ENCODE measurements around the gene HRAS.

The HRAS gene

DNA sequence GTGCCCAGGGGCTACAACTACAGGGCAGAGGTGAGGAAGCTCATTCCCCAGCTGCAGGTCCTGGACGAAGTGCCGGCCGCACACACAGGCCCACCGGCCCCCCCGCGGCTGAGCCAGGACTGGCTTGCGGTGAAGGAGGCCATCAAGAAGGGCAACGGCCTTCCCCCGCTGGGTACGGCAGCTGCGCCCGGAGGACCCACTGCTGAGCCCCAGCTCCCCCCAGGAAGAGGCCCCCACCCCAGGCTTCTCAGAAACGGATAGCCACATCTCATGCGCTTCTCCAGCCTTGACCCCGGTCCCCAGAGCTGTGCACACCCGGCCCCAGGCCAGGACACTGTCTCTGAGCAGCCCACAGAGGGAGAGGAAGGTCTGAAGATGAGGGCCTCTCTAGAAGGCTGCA is 15.8 kb upstream of the HRAS start:
- no peaks in the 10 kb centered on the region for H3K9me3 Mint-ChIP-seq
- no peaks in the 10 kb centered on the region for H3K4me1 Mint-ChIP-seq
- no peak for ATAC-seq
- DNase-seq, result no peak
- H3K4me3 Mint-ChIP-seq, result no peak overlapping the region
- H3K27me3 Mint-ChIP-seq, result no peaks in the 10 kb centered on the region
- H3K27ac Mint-ChIP-seq, result no peak overlapping the region
- H3K36me3 Mint-ChIP-seq (ENCODE audit: low read depth), result no peaks in the 10 kb centered on the region

DNA sequence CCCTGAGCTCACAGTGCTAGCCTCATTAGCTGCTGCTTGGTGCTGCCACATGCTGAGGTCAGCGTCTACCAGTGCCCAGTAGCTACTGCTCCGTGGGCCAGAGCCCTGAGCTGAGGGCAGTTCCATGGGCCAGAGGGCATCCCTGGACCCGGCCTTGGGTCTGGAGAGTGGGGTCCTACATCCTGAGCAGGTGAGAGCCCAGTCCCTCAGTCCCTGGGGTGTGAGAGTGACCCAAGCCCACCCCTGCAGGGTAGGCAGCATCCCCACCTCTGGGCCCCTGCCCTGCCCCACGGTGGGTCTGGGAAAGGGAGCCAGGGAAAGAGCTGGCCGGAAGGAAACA is 15.3 kb upstream of the HRAS start:
- Mint-ChIP-seq H3K4me1 (no peaks in the 10 kb centered on the region), H3K4me3 (no peak overlapping the region), H3K27me3 (no peaks in the 10 kb centered on the region), H3K27ac (no peak overlapping the region), H3K9me3 (no peaks in the 10 kb centered on the region), H3K36me3 (ENCODE audit: low read depth) (no peaks in the 10 kb centered on the region)
- no peak for DNase-seq
- ATAC-seq, result no peak

DNA sequence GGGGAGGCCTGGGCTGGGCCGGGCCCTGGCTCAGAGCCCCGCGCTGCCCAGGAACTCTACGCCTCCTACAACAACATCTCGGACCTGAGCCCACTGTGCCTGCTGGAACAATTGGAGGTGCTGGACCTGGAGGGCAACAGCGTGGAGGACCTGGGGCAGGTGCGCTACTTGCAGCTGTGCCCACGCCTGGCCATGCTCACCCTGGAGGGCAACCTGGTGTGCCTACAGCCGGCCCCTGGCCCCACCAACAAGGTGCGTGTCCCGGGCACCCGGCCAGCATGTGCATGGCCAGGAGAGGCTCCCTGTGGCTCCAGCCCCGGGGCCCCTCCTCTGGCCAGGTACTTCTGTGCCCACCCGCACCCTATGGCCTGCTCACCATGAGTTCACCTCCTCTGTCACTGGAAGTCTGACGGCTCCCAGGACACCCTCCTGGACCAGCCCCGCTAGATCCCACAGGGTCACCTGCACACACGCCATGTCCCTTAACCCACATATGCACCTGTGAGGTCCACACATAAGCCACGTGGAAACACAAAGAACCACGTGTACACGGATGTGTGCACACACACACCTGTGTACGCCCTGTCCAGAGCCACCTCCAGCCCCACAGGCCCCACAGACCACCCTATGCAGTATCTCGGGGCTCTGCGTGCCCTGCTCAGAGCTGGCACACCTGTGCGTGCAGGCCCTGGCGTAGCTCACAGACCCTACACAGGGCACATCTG is 14.8 kb upstream of the HRAS start:
- ATAC-seq, result no peak
- no peak overlapping the region for H3K4me3 Mint-ChIP-seq
- no peak overlapping the region for H3K27ac Mint-ChIP-seq
- H3K9me3 Mint-ChIP-seq, result no peaks in the 10 kb centered on the region
- no peak for DNase-seq
- no peaks in the 10 kb centered on the region for H3K27me3 Mint-ChIP-seq
- H3K4me1 Mint-ChIP-seq, result no peaks in the 10 kb centered on the region
- no peaks in the 10 kb centered on the region for H3K36me3 Mint-ChIP-seq (ENCODE audit: low read depth)

DNA sequence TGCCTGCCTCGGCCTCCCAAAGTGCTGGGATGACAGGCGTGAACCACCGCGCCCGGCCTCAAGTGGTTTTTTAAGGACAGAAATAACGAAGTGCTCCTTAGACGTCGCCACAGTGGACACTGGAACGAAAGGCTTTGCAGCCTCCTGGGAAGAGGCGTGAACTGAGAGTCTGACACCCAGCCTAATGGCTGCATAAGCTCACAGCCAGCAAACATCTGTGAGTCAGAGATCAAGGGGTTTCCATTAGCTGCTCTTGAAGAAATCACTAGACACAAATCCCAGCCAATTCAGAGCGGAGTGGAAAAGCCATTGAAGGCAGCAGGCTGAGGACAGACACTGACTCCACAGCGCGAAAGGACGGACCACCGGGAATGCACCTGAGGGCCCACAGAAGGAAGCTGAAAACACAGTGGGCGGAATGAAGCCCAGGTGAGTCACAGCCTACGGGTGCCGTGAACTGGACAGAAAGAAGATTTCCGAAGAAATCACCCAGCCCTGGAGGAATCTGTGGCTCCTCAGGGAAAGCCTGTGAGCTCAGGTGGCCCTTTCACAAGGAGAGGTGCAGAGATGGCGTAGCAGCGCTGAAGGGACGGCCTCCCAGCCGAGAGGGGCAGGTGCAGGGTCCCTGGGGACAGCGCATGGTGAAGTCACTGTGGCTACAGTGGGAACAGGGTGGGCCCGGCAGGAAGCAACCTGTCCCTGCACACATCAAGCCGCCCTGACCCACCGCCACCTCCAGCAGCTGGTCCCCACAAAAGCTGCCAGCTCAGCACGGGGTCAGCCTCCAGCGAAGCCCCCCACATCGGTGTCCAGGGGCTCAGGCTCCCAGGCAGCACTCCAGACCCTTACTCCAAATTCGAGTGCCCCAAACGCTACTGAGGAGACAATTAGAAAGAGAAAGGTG is 13.6 kb upstream of the HRAS start:
- no peaks in the 10 kb centered on the region for H3K4me1 Mint-ChIP-seq
- H3K4me3 Mint-ChIP-seq, result no peak overlapping the region
- no peak for DNase-seq
- H3K36me3 Mint-ChIP-seq (ENCODE audit: low read depth), result no peaks in the 10 kb centered on the region
- no peaks in the 10 kb centered on the region for H3K27me3 Mint-ChIP-seq
- no peak overlapping the region for H3K27ac Mint-ChIP-seq
- no peak for ATAC-seq
- no peaks in the 10 kb centered on the region for H3K9me3 Mint-ChIP-seq

DNA sequence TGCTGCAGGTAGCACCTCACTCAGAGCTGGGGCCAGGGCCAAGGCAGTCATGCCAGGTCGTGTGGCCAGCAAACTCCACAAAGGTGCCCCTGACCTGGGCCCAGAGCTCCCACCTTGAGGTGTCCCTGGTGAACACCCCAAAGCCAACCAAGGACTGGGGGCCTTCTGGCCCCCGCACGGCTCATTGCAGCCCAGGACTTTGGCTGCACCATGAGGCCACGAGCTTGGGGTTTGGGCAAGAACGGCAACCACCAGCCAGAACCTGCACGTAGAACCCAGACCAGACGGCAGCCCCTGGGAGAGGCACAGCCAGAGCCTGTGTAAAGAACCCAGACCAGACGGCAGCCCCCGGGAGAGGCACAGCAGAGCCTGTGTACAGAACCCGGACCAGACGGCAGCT is 9.8 kb upstream of the HRAS start:
- DNase-seq (no peak), ATAC-seq (no peak)
- Mint-ChIP-seq H3K9me3 (no peaks in the 10 kb centered on the region), H3K4me3 (no peak overlapping the region), H3K27me3 (no peaks in the 10 kb centered on the region), H3K36me3 (ENCODE audit: low read depth) (no peaks in the 10 kb centered on the region), H3K4me1 (no peaks in the 10 kb centered on the region), H3K27ac (no peak overlapping the region)

DNA sequence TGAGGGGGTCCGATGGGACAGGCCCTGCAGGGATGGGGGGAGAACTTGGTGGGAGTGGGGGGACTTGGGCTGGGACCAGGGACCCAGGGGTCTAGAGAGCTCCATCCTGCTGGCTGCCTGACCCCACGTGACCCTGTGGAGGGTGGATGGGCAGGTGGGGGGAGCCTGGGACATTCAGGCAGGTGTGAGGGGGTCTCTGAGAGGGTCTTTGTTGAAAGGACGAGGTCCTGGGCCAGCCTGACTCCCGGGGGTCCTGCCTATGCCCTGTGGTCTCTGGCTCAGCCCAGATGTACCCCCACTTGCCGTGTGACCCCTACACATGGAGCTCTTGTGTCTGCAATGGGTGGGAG is 9.4 kb upstream of the HRAS start:
- no peak overlapping the region for H3K4me3 Mint-ChIP-seq
- DNase-seq (no peak), ATAC-seq (no peak)
- no peaks in the 10 kb centered on the region for H3K27me3 Mint-ChIP-seq
- no peaks in the 10 kb centered on the region for H3K36me3 Mint-ChIP-seq (ENCODE audit: low read depth)
- H3K27ac Mint-ChIP-seq, result no peak overlapping the region
- no peaks in the 10 kb centered on the region for H3K9me3 Mint-ChIP-seq
- H3K4me1 Mint-ChIP-seq, result no peaks in the 10 kb centered on the region

DNA sequence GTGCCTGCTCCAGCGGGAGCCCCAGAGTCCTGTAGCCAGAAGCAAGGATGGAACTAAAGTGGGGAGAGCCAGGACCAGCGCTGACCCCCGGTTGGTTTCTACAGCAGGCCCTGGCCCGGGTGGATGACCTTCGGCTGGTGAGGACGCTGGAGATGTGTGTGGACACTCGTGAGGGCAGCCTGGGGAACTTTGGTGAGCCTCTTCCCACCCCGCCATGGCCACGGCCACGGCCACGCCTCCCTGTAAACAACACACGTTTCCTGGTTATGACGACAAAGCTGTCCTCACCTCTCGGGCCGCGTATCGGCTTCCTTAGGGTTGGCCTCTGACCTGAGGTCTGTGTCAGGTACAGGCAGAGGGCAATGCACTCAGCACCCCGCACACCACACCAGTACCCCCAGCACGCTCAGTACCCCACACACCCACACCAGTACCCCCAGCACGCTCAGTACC is 6.1 kb upstream of the HRAS start:
- no peak overlapping the region for H3K4me3 Mint-ChIP-seq
- H3K4me1 Mint-ChIP-seq, result peaks cover 13% of the 10 kb centered on the region
- H3K36me3 Mint-ChIP-seq (ENCODE audit: low read depth), result no peaks in the 10 kb centered on the region
- H3K27ac Mint-ChIP-seq, result no peak overlapping the region
- DNase-seq (no peak), ATAC-seq (no peak)
- H3K9me3 Mint-ChIP-seq, result no peaks in the 10 kb centered on the region
- H3K27me3 Mint-ChIP-seq, result no peaks in the 10 kb centered on the region

DNA sequence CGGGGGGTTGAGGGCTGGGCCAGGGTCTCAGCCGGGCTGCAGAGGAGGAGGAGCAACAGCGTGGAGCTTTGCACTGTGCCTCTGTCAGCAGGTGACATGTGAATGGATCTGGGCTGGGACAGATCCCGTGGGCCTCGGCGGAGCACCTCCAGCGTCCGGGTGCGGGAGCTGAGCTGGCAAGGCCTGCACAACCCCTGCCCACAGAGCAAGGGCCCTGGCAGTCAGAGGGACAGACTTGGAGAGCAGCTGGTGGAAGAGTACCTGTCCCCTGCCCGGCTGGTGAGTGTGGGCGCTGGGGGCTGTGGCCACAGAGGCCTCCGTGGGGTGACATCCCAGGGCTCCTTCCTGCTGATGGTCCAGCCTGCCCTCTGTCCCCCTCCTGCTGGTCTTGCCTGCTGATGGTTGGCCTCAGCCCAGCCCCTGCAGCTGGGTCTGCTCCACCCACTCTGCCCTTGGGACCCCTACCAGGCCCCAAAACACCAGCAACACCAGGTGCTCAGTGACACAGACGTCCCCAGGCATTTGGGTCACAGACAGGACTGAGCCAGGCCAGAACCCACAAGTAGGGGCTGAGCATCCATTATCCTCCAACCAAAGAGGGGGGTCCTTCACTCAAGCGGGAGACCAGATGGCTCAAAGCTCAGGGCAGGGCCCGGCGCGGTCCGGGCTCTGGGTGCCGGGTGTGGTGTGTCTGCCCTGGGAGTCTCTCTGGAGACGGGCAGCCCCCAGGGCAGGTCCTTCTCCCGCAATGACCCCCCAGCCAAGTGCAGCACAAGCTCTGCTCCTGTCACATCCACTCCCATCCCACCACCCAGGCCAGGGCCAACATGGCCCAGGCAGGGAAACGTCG is 5.4 kb upstream of the HRAS start:
- ATAC-seq, result no peak
- peaks cover 17% of the 10 kb centered on the region for H3K4me1 Mint-ChIP-seq
- H3K27ac Mint-ChIP-seq, result no peak overlapping the region
- H3K9me3 Mint-ChIP-seq, result no peaks in the 10 kb centered on the region
- no peaks in the 10 kb centered on the region for H3K27me3 Mint-ChIP-seq
- no peaks in the 10 kb centered on the region for H3K36me3 Mint-ChIP-seq (ENCODE audit: low read depth)
- no peak overlapping the region for H3K4me3 Mint-ChIP-seq
- no peak for DNase-seq

DNA sequence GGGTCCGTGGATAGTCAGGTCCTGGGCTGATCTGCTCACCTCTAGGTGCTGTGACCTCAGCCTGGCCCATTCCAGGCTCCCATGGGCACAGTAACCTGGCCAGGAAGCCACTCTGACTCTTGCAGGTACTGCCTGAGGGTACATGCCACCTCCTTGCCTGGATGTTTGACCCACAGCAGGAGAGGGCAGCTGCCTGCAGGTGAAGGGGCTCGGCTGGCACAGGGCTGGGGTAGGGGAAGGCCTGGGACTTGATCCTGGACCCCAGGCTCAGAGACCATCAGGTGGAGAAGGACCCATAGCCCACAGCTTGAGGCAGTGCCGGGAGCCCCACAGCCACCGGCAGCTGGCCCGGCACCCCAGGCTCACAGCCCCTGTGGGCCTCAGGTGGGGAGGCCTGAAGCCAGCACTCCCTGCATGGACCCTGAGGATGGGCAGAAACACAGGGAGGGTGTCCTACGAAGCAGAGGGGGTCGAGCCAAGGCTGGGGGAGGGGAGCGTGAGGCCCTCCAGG is 4.7 kb upstream of the HRAS start:
- Mint-ChIP-seq H3K27me3 (no peaks in the 10 kb centered on the region), H3K27ac (no peak overlapping the region), H3K9me3 (no peaks in the 10 kb centered on the region), H3K4me3 (no peak overlapping the region), H3K36me3 (ENCODE audit: low read depth) (no peaks in the 10 kb centered on the region), H3K4me1 (peaks cover 17% of the 10 kb centered on the region)
- DNase-seq (no peak), ATAC-seq (no peak)

DNA sequence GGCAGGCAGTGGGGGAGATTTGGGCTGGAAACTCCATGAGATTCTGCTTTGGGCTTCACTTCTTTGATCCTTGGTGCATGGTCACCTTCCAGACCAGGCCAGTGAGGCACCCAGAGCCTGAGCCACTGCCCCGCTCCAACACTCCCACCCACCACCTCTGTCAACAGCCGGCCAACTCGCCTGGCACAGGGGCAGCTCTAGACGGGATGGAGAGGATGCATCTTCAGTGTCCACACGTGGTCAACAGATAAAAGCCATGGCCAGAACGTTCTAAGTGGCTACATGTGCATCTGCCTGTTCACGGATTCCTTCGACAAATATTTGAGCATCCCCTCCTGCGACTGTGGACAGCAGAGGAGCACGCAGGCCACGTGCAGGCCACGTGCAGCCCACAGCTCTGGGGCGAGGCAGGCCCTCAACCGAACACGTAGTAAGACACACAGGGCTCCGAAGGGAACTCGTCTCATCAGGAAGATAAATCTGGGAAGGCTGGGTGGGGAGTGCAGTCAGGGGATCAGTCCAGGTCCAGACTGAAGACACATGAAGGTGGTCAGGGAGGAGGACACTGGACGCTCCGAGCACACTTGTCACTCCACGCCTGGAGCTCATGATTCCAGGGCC is 3.2 kb upstream of the HRAS start:
- no peak for ATAC-seq
- no peak overlapping the region for H3K27ac Mint-ChIP-seq
- H3K4me3 Mint-ChIP-seq, result peak overlapping the region; percentile 61
- no peaks in the 10 kb centered on the region for H3K36me3 Mint-ChIP-seq (ENCODE audit: low read depth)
- no peaks in the 10 kb centered on the region for H3K27me3 Mint-ChIP-seq
- peaks cover 17% of the 10 kb centered on the region for H3K4me1 Mint-ChIP-seq
- H3K9me3 Mint-ChIP-seq, result no peaks in the 10 kb centered on the region
- DNase-seq, result no peak

DNA sequence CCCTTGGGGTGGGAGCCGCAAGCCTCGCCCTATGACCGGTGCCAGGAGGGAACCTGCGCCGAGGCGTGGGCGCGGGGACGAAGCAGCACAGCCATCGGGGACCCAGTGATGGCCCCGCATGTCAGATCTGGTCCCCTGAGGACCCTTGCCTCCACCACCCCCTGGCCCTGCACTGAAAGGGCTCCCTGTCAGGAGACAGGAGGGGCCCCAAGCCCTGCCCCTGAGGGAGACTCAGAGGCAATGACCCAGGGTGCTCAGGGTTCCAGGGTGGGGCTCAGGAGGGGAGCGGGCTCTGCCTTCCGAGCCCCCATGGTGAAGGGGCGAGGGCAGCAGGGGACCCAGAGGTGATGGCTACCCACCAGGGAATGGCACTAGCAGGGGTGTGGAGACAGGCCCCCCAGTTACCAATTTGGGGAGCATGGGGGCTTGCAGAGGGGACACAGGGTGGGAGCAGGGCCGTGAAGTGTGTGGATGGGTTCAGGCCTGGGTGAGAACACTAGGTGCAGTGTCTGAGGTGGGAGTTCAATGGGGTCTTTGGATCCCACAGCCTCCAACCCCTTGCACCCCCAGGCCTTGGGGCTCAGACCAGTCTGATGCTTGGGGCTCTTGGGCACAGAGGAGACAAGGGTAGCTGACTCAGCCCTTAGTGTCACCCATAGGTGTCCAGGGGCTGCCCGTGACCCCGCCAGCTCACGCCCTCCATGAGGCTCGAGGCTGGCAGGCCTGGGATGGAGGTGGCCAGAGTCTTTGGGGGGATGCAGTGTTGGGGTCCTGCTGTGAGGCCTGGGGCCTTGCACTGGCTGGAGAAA is 2.5 kb upstream of the HRAS start:
- H3K9me3 Mint-ChIP-seq, result no peaks in the 10 kb centered on the region
- no peaks in the 10 kb centered on the region for H3K36me3 Mint-ChIP-seq (ENCODE audit: low read depth)
- ATAC-seq (no peak), DNase-seq (no peak)
- H3K27me3 Mint-ChIP-seq, result no peaks in the 10 kb centered on the region
- peaks cover 17% of the 10 kb centered on the region for H3K4me1 Mint-ChIP-seq
- H3K4me3 Mint-ChIP-seq, result peak overlapping the region; percentile 90
- H3K27ac Mint-ChIP-seq, result peak overlapping the region; percentile 69

DNA sequence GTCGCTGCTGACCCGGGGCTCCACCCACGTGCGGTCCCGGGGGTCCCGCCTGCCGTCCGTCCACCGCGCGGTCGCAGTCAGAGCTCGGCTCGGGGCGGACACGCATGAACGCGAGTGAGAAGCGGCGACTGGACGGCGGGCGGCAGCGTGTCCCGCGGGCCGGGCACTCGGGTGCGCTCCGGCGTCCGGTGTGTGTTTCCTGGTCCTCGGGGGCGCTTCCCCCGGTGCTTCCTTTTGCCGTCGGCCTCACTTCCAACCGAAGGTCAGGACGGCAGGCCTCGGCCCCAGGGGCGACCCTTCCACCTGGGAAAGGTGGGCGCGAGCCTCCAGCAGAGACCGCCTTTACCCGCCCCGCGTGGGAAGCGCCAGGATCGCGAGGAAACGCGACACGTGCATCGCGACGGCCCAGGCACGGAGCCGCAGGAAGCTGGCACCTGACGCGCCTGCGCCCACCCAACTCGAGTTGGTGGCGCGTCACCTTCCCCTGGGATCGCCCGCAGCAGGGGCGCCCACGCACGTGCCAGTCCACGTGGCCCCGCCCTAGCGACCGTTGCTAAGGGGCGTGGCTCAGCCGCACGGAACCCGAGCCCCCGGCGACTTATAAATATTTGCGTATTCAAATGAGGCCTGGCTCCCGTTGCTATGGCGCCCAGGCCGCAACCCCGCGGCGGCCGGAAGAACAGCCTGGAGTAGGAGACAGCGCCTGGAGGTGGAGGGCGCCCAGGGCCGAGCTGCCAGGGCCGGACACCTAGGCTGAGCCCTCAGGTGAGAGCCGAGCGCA is 1.7 kb upstream of the HRAS start, which contains the start of gene LRRC56:
LRRC56 (plus strand) TSS at position 687 of the 781 bp plus-strand sequence. CDS start 3,158 bp downstream, outside the sequence.
- H3K9me3 Mint-ChIP-seq, result no peaks in the 10 kb centered on the region
- H3K27me3 Mint-ChIP-seq, result no peaks in the 10 kb centered on the region
- peak; percentile 44 for ATAC-seq
- peak; percentile 92 for DNase-seq
- H3K4me1 Mint-ChIP-seq, result peaks cover 17% of the 10 kb centered on the region
- H3K4me3 Mint-ChIP-seq, result peak within 1 kb of the TSS; percentile 90
- peak within 1 kb of the TSS; percentile 92 for H3K27ac Mint-ChIP-seq
- peaks cover under 1% of the 10 kb centered on the region for H3K36me3 Mint-ChIP-seq (ENCODE audit: low read depth)

DNA sequence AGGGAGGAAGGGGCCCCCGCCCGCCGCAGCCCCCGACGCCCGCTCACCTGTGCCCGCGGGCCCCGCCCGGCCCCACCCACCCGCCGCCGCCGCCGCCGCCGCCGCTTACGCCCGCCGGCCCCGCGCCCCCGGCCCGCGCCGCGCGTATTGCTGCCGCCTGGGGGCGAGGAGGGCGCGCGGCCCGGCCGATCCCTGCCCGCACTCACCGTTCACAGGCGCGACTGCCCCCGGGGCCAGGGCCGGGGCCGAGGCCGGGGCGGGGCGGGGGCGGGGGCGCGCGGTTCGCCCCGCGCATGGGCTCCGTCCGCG is 212 bp downstream of the HRAS start:
- ATAC-seq (peak; percentile 4), DNase-seq (no peak)
- peaks cover 2% of the 10 kb centered on the region for H3K36me3 Mint-ChIP-seq (ENCODE audit: low read depth)
- no peak overlapping the region for H3K27ac Mint-ChIP-seq
- H3K9me3 Mint-ChIP-seq, result no peaks in the 10 kb centered on the region
- peaks cover 17% of the 10 kb centered on the region for H3K4me1 Mint-ChIP-seq
- no peaks in the 10 kb centered on the region for H3K27me3 Mint-ChIP-seq
- no peak overlapping the region for H3K4me3 Mint-ChIP-seq
